LHCN-M2 (cell line): ENCODE data around the gene PRKCI. TPM values are rescaled to one million over a fixed set of nuclear protein-coding genes. Genes with fewer than 3 reads are reported as not detected.
"Not testable (repeated sequence)": the region's sequence is repeated elsewhere in the genome, so short reads cannot be mapped to it uniquely, and the experiment has no call there.

ENCODE experiments used
- DNase-seq: peaks from one replicate; pipeline ENCODE4 v3.0.0-alpha.2; 2012; ENCODE audit warnings: low read depth
- total RNA-seq: library from RNA; depleted of rRNA; stranded (reverse); fragments of >200 nt; gene quantifications from 2 replicates; pipeline ENCODE4 v1.2.3, GENCODE V29; 2014; rRNA removed

The PRKCI gene
- total RNA-seq, 1 experiment from 2014 or later = 33.0 TPM

GRCh38 chr3:170338690-170339340 lies 116.6 kb downstream of the PRKCI start:
- DNase-seq = no peak

- DNase-seq = not testable (repeated sequence)
These were observed 120.0 kb downstream of the PRKCI start for GRCh38 chr3:170342273-170342672.

GRCh38 chr3:170343859-170344258 lies 121.6 kb downstream of the PRKCI start:
- not testable (repeated sequence) for DNase-seq

- no peak for DNase-seq
These were observed 122.7 kb downstream of the PRKCI start for GRCh38 chr3:170344971-170345370.

GRCh38 chr3:170346481-170347392 lies 124.5 kb downstream of the PRKCI start:
- DNase-seq = no peak

- no peak for DNase-seq
These were observed 128.5 kb downstream of the PRKCI start for GRCh38 chr3:170350515-170351413.

- DNase-seq = no peak
These were observed 130.7 kb downstream of the PRKCI start for GRCh38 chr3:170352936-170353335.

GRCh38 chr3:170353485-170353884 lies 131.3 kb downstream of the PRKCI start:
- no peak for DNase-seq

- no peak for DNase-seq
These were observed 132.5 kb downstream of the PRKCI start for GRCh38 chr3:170354760-170355159.

Other genes starting within 250 kb of the PRKCI start
- 0.40 and 1.7 TPM in 2 replicates for gene GPR160, start 184.4 kb upstream of the PRKCI start, total RNA-seq
- 22.3 and 25.3 TPM in 2 replicates for gene PHC3, start 40.7 kb upstream of the PRKCI start, total RNA-seq
- gene SKIL, start 135.3 kb downstream of the PRKCI start, total RNA-seq = 29.0 and 29.6 TPM in 2 replicates
- 0.86 TPM in 1 of 2 replicates, not detected in the other for gene CLDN11, start 196.4 kb downstream of the PRKCI start, total RNA-seq